Calu3 (cell line): ENCODE measurements around the gene GRIP1. TPM values are rescaled to one million over a fixed set of nuclear protein-coding genes. Genes with fewer than 3 reads are reported as not detected.

Source experiments
- BruUV-seq: library from RNA; stranded (reverse); fragments of 400-500 nt; replicated peaks from 2 replicates; lab custom pipeline; 2021; lab: Mats Ljungman, UMichigan
- CTCF ChIA-PET: fragments of 300-600 bp; sonication (Branson Sonifier 250); formaldehyde crosslinking; loops from one replicate; lab custom pipeline; 2022; ENCODE audit warnings: antibody characterized with exemption; lab: Charles Lee
- DNase-seq: peaks from one replicate; pipeline ENCODE4 v3.0.0; 2022
- H3K27ac Mint-ChIP-seq: one replicate; pipeline ENCODE4 v1.8.0; 2022; ENCODE audit warnings: mixed read lengths; ENCODE audit not compliant: unreplicated experiment
- H3K27me3 Mint-ChIP-seq: one replicate; pipeline ENCODE4 v1.8.0; 2022; ENCODE audit warnings: mixed read lengths; ENCODE audit not compliant: unreplicated experiment
- H3K36me3 Mint-ChIP-seq: one replicate; pipeline ENCODE4 v1.8.0; 2022; ENCODE audit warnings: mild to moderate bottlenecking, moderate library complexity, mixed read lengths; ENCODE audit not compliant: insufficient read depth, unreplicated experiment
- H3K4me1 Mint-ChIP-seq: one replicate; pipeline ENCODE4 v1.8.0; 2022; ENCODE audit warnings: mild to moderate bottlenecking, low read depth, mixed read lengths; ENCODE audit not compliant: unreplicated experiment
- H3K4me3 Mint-ChIP-seq: one replicate; pipeline ENCODE4 v1.8.0; 2022; ENCODE audit warnings: mild to moderate bottlenecking, low read depth, moderate library complexity, mixed read lengths; ENCODE audit not compliant: unreplicated experiment
- H3K9me3 Mint-ChIP-seq: one replicate; pipeline ENCODE4 v1.8.0; 2022; ENCODE audit warnings: low read depth, mixed read lengths; ENCODE audit not compliant: unreplicated experiment
- CTCF ChIP-seq: fragments of 200-600 bp; IDR thresholded peaks from one replicate; pipeline ENCODE4 v1.8.0; 2022; ENCODE audit warnings: antibody characterized with exemption; ENCODE audit not compliant: unreplicated experiment
- intact Hi-C: fragments of 100-400 bp; cut with micrococcal nuclease; formaldehyde crosslinking; loops from one replicate; pipeline ENCODE4 v1.10.0; 2022; ENCODE audit not compliant: unreplicated experiment
- total RNA-seq: library from RNA; stranded (reverse); gene quantifications from 2 replicates; pipeline ENCODE4 v1.2.3, GENCODE V29; 2022

The GRIP1 gene
- total RNA-seq, 1 experiment from 2014 or later = 47.4 TPM

GRCh38 chr12:66514581-66514980 lies 164.3 kb downstream of the GRIP1 start:
- H3K4me3 Mint-ChIP-seq = no peak overlapping the region
- H3K9me3 Mint-ChIP-seq = no peaks in the 10 kb centered on the region
- no TSS peak for BruUV-seq
- H3K27me3 Mint-ChIP-seq = no peaks in the 10 kb centered on the region
- no peaks in the 10 kb centered on the region for H3K4me1 Mint-ChIP-seq
- CTCF ChIA-PET = interaction anchor here (0.5 to 0.6 kb wide), 2 partner anchors 317 to 691 kb away, joined by 3 to 4 read pairs; no protein-coding TSS in a partner anchor
- no peak for DNase-seq
- intact Hi-C loops = no loop called here
- H3K36me3 Mint-ChIP-seq = no peaks in the 10 kb centered on the region
- no peak overlapping the region for H3K27ac Mint-ChIP-seq
- TF ChIP-seq CTCF = no peak

- no peak for TF ChIP-seq CTCF
- Mint-ChIP-seq H3K36me3 (no peaks in the 10 kb centered on the region), H3K9me3 (no peaks in the 10 kb centered on the region), H3K4me1 (peaks cover 12% of the 10 kb centered on the region), H3K27me3 (no peaks in the 10 kb centered on the region), H3K4me3 (no peak overlapping the region), H3K27ac (no peak overlapping the region)
- CTCF ChIA-PET = no interaction called here
- DNase-seq = no peak
- no TSS peak for BruUV-seq
- intact Hi-C loops = no loop called here
Observed at GRCh38 chr12:66508025-66508424, 170.9 kb downstream of the GRIP1 start.

- BruUV-seq = no TSS peak
- Mint-ChIP-seq H3K4me3 (no peak overlapping the region), H3K27ac (no peak overlapping the region), H3K36me3 (no peaks in the 10 kb centered on the region), H3K9me3 (peaks cover 2% of the 10 kb centered on the region), H3K27me3 (no peaks in the 10 kb centered on the region), H3K4me1 (peaks cover 32% of the 10 kb centered on the region)
- CTCF ChIA-PET = no interaction called here
- TF ChIP-seq CTCF = no peak
- DNase-seq = no peak
- intact Hi-C loops = no loop called here
Observed at GRCh38 chr12:66503746-66504145, 175.1 kb downstream of the GRIP1 start.

- no TSS peak for BruUV-seq
- Mint-ChIP-seq H3K27ac (no peak overlapping the region), H3K27me3 (no peaks in the 10 kb centered on the region), H3K4me3 (no peak overlapping the region), H3K36me3 (no peaks in the 10 kb centered on the region), H3K9me3 (peaks cover 2% of the 10 kb centered on the region), H3K4me1 (peaks cover 32% of the 10 kb centered on the region)
- no peak for DNase-seq
- CTCF ChIA-PET = no interaction called here
- intact Hi-C loops = no loop called here
- no peak for TF ChIP-seq CTCF
Observed at GRCh38 chr12:66502911-66503310, 176.0 kb downstream of the GRIP1 start.
